ENCODE measurements around the gene NR2C2. TPM values are rescaled to one million over a fixed set of nuclear protein-coding genes. Genes with fewer than 3 reads are reported as not detected.

NR2C2 gene
- total and polyA plus RNA-seq, 9 of the 15 experiments (the other 6 are each of a cell fraction or from before 2014, with no cell fraction given), result 6.1 to 33.0 (median 14.6) TPM

DNA sequence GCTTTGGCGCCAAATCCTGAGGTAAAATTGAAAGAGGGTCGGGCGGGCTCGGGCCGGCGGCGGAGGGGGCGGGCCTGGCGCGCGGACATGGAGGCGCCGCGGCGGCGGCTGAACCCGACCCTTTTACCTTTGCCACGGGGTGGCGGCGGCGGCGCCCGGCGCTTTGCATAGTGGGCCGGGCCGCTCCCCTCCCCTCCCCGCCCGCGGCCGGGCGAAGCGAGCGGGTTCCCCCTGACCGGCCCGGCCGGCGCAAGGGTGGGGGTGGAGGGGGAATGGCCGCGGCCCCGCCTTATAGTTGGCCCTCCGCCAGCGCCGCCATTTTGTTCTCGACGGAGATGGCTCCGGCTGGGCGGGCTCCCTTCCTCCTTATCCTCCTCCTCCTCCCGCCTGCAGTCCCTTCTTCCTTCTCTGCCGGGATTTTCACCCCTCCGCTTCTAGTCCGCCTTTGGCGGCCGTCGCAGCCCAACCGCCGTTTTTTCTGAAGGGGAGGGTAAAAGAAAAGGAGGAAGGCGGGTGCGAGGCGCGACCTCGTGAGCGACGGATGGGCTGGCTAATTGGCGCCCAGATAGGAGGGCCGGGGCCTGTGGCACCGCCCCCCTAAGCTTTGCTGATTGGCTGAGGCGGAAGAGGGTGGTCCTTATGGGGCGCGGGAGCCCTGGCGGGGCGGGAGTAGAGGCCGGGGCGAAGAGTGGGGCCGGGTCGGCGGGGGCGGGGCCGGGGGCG, 664 bp downstream of the NR2C2 start (continued):
- TF ChIP-seq SRSF3 (IDR thresholded peaks at IDR 0.05; ENCODE audit: insufficient read depth, low read length), result no peak
- TF ChIP-seq CGGBP1 (CRISPR knock-in tag; IDR thresholded peaks at IDR 0.05), result no peak
- TF ChIP-seq, protein P1, sequence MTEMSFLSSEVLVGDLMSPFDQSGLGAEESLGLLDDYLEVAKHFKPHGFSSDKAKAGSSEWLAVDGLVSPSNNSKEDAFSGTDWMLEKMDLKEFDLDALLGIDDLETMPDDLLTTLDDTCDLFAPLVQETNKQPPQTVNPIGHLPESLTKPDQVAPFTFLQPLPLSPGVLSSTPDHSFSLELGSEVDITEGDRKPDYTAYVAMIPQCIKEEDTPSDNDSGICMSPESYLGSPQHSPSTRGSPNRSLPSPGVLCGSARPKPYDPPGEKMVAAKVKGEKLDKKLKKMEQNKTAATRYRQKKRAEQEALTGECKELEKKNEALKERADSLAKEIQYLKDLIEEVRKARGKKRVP (CRISPR knock-in tag; IDR thresholded peaks at IDR 0.05), result no peak
- peak; percentile 23 for TF ChIP-seq U2AF1 (optimal IDR thresholded peaks at IDR 0.05; ENCODE audit: low read depth, low read length)
- TF ChIP-seq, protein P2, sequence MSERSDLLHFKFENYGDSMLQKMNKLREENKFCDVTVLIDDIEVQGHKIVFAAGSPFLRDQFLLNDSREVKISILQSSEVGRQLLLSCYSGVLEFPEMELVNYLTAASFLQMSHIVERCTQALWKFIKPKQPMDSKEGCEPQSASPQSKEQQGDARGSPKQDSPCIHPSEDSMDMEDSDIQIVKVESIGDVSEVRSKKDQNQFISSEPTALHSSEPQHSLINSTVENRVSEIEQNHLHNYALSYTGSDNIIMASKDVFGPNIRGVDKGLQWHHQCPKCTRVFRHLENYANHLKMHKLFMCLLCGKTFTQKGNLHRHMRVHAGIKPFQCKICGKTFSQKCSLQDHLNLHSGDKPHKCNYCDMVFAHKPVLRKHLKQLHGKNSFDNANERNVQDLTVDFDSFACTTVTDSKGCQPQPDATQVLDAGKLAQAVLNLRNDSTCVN (CRISPR knock-in tag; IDR thresholded peaks at IDR 0.05), result peak; percentile 60; the same call in 1 of the 2 replicates
- no peak for TF ChIP-seq SIRT6 (IDR thresholded peaks at IDR 0.05; ENCODE audit: low read depth, low read length)
- TF ChIP-seq ZNF263 (CRISPR knock-in tag; IDR thresholded peaks at IDR 0.05; ENCODE audit: borderline replicate concordance), result peak; percentile 78; the same call in 1 of the 2 replicates
- peak in 1 of 2 experiments; percentile 14; a peak in 2 of 4 replicates for TF ChIP-seq RCOR1 (IDR thresholded peaks at IDR 0.05; ENCODE audit: borderline replicate concordance in 1 of 2, low read depth in 2 of 2, low read length in 2 of 2)
- 0 out of 2 replicates have a peak, but pooled peaks have one; percentile 46 for TF ChIP-seq THAP12 (CRISPR knock-in tag; IDR thresholded peaks at IDR 0.05)
- TF ChIP-seq ZNF274 (IDR thresholded peaks at IDR 0.05; ENCODE audit: borderline replicate concordance, low read depth, low read length), result no peak
- TF ChIP-seq, protein P3, sequence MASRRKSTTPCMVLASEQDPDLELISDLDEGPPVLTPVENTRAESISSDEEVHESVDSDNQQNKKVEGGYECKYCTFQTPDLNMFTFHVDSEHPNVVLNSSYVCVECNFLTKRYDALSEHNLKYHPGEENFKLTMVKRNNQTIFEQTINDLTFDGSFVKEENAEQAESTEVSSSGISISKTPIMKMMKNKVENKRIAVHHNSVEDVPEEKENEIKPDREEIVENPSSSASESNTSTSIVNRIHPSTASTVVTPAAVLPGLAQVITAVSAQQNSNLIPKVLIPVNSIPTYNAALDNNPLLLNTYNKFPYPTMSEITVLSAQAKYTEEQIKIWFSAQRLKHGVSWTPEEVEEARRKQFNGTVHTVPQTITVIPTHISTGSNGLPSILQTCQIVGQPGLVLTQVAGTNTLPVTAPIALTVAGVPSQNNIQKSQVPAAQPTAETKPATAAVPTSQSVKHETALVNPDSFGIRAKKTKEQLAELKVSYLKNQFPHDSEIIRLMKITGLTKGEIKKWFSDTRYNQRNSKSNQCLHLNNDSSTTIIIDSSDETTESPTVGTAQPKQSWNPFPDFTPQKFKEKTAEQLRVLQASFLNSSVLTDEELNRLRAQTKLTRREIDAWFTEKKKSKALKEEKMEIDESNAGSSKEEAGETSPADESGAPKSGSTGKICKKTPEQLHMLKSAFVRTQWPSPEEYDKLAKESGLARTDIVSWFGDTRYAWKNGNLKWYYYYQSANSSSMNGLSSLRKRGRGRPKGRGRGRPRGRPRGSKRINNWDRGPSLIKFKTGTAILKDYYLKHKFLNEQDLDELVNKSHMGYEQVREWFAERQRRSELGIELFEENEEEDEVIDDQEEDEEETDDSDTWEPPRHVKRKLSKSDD (conservative IDR thresholded peaks at IDR 0.05; ENCODE audit: low read length), result no peak
- TF ChIP-seq ZBTB2 (IDR thresholded peaks at IDR 0.05), result 0 out of 2 replicates have a peak, but pooled peaks have one; percentile 40
- TF ChIP-seq ZNF699 (CRISPR knock-in tag; IDR thresholded peaks at IDR 0.05; ENCODE audit: insufficient replicate concordance), result no peak
- TF ChIP-seq PRPF4 (IDR thresholded peaks at IDR 0.05; ENCODE audit: insufficient read depth, low read depth, low read length, poor library complexity, severe bottlenecking), result no peak
- peak; percentile 44; the same call in 1 of the 2 replicates for TF ChIP-seq XRCC5 (IDR thresholded peaks at IDR 0.05; ENCODE audit: low read depth, low read length)
- peak; percentile 66; the same call in 1 of the 2 replicates for TF ChIP-seq POLR2A (conservative IDR thresholded peaks at IDR 0.05)
- no peak for TF ChIP-seq ZNF830 (CRISPR knock-in tag; IDR thresholded peaks at IDR 0.05)
